GM19238 (cell line): ENCODE data around the gene OPCML.

ENCODE experiments used
- DNase-seq: peaks from one replicate; pipeline ENCODE4 v3.0.0; 2011; ENCODE audit warnings: low spot score; ENCODE audit not compliant: insufficient read length

OPCML gene

GRCh38 chr11:132907651-132908413 is 624.5 kb downstream of the OPCML start:
- DNase-seq = no peak

DNA sequence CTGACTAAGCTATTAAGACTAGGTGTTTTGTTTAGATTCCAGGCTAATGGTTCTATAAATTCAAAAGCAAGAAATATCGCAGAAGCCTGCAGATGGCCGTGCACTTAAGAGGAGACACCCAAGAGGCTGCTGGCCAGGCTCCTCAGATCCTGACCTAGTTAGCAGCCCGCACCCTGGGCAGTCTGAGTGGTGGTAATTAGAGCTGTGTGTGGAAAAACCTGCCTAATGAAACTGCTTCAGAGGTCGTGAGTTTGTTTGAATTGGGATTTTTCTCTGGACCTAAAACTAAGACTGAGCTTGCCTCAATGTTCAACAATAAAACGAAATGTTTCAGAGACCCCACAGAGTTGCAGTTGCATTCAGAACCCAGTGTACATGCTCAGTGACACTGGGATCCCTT is 627.7 kb downstream of the OPCML start:
- DNase-seq = no peak

DNA sequence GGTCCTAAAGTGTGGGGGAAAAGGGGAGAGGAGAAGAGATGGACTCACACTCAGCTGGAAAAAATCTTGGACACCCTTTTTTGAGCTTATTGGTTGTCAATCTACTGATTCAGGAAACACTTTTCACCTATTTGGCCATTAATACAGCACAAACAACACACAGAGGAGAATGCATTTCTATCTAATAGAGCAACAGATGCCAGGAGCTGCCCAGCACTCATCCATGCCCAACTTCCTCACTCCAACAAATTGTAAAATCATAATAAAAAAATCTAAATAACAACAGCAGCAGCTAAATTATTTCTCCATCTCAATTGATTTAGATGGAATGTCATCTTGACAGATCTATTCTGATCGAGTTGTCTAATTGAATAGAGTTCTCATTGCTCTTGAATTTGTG is 628.2 kb downstream of the OPCML start:
- DNase-seq = no peak

GRCh38 chr11:132901638-132902471 is 630.4 kb downstream of the OPCML start:
- DNase-seq = no peak

- DNase-seq = no peak
These were observed 633.6 kb downstream of the OPCML start for GRCh38 chr11:132898676-132899075.

GRCh38 chr11:132898021-132898420 is 634.3 kb downstream of the OPCML start:
- no peak for DNase-seq

DNA sequence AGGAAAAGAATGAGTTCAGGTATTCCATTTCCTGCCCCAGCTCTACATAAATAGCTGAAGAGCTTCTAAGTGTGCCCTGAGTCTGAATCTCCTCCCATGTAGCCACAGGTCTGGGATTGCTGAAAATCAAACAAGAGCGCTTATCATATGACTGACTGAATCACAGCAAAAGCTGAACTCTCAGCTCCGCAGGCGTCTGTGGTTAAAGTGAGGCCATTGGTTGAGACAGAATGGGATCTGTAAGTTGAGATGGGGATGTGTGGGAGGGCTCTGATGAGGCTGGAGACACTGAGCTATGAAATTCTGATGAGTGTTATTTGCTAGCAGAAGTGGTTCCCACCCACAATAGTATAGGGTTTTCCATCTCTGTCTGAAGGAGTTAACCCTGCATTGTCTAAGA is 637.0 kb downstream of the OPCML start:
- no peak for DNase-seq

DNA sequence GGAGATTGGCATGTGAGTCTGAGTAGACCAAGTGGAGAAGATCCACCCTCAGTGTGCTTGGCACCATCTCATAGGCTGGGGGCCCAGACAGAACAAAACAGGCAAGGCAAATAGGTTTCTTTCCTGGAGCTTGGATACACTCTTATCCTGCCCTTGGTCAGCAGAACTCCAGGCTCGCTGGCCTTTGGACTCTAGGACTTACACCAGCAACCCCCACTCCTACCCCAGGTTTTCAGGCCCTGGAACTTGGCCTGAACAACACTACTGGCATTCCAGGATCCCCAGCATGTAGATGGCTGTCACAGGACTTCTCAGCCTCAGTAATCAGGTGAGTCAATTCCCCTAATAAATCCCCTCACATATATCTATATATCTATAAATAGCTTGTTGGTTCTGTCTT is 637.7 kb downstream of the OPCML start:
- no peak for DNase-seq

GRCh38 chr11:132892876-132893275 is 639.4 kb downstream of the OPCML start:
- DNase-seq = no peak

DNA sequence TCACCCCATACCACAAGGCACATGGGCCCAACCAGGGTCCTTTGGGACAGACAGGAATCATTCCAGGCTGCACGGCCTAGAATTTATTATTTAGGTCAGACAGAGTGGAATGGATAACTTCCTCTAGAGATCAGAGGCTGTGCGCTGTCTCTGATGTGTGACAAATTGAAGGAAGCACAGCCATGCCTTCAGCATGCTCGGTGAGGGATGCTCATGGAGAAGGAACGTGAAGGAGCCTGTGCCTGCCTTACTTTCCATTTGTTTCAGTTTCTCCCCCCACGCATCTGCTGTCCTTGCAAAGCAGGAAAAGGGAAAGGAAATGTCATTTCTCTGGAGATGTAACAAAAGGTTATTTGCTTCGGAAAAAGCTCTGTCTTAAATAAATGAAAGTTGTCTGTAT is 644.1 kb downstream of the OPCML start:
- no peak for DNase-seq

- no peak for DNase-seq
These were observed 646.0 kb downstream of the OPCML start for GRCh38 chr11:132886335-132886734.

- DNase-seq = no peak
These were observed 649.1 kb downstream of the OPCML start for GRCh38 chr11:132883241-132883640.

DNA sequence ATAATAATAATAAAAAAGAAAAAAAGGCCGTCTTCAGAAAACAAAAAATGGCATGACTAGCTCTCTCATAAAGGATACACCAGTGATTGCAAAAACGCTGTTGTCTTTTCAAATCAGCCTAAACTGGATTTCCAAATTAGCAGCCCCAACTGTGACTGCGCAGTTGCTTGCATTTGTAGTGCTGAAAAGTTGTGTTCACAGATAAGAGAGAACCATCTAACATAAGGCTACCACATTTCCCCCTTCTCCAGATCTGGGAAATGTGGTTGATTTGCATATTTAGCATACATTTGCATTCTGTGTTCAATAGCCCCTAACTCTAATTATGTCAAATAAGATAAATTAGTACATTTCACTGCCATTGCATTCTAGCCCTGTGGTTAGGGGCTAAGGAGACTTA is 650.7 kb downstream of the OPCML start:
- no peak for DNase-seq

DNA sequence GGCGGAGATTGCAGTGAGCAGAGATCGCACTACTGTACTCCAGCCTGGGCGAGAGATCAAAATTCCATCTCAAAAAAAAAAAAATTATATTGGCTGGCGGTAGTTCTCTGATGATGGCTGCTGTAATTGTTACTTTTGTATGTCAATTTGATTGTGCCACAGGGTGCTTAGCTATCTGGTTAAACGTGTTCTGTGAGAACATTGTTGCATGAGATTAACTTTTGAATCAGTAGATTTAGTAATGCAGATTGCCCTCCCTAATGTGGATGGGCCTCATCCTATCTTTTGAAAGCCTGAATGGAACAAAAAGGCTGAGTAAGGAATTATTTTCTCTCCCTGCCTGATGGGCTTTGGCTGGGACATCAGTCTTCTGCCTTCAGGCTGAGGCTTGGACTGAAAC is 654.2 kb downstream of the OPCML start:
- no peak for DNase-seq

- DNase-seq = no peak
These were observed 655.6 kb downstream of the OPCML start for GRCh38 chr11:132876705-132877104.

- DNase-seq = no peak
These were observed 656.1 kb downstream of the OPCML start for GRCh38 chr11:132876239-132876638.

- no peak for DNase-seq
These were observed 657.7 kb downstream of the OPCML start for GRCh38 chr11:132874638-132875037.

DNA sequence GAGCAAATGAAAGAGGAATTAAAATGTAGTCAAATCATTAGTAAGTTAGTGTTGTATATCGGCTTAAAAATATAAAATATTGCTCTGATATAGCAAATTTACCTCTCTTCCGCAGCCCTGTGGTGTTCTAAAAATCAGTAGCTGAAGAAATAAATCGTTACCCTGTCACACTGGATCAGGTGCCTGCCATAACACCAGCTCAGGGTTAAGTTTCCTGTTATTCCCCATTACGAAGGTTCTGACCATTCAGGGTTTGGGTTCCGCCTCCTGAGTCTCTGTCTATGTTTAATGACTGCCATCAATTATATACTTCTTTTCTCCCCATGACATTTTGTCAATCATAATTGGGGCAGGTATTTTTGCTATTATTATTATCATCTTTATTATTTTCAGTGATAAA is 658.5 kb downstream of the OPCML start:
- DNase-seq = no peak

GRCh38 chr11:132872211-132872610 is 660.1 kb downstream of the OPCML start:
- no peak for DNase-seq

GRCh38 chr11:132866783-132867545 is 665.3 kb downstream of the OPCML start:
- DNase-seq = no peak

DNA sequence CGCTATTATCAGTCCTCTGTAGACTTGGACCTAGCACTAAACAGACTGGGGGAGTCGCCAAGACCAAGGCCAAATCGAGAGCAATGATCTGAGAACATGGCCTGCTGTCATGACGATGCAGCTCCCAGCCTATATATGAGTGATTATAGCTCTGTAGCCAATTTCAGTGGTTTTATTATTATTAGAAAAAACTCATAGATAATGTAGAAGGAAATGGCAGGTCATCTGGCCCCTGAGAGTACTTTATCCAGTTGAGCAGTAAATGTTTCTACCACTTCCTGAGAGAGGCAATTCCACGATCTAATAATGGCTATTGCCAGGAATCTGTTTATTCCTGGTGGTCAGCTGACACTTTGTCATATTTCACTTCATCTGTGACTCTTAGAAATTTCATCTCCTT is 666.7 kb downstream of the OPCML start:
- DNase-seq = no peak
